GM18520 (cell line): ENCODE results near the gene GPT2.
A peak's percentile ranks its signal among the peaks of the same experiment; 100 is the strongest.

ENCODE experiments used
- ATAC-seq: cut with Tn5 transposase; IDR thresholded peaks from one replicate; pipeline ENCODE4 v1.9.1; 2021; ENCODE audit not compliant: unreplicated experiment

GPT2 gene

GRCh38 chr16:46961373-46962353 lies 77.5 kb downstream of the GPT2 start:
- no peak for ATAC-seq

- no peak for ATAC-seq
These were observed 78.5 kb downstream of the GPT2 start for GRCh38 chr16:46962629-46963028.

GRCh38 chr16:46968063-46968435 lies 83.9 kb downstream of the GPT2 start:
- no peak for ATAC-seq

GRCh38 chr16:46970089-46970488 lies 85.9 kb downstream of the GPT2 start:
- ATAC-seq = no peak

- ATAC-seq = no peak
These were observed 87.1 kb downstream of the GPT2 start for GRCh38 chr16:46971271-46971670.

- ATAC-seq = peak; percentile 21
These were observed 88.5 kb downstream of the GPT2 start for GRCh38 chr16:46972429-46973206.

GRCh38 chr16:46973207-46973995 lies 89.2 kb downstream of the GPT2 start, which contains the start of gene DNAJA2:
TSS of gene DNAJA2 (minus strand) at chr16:46973674. CDS start at chr16:46973572, 102 bp downstream.
- ATAC-seq = peak; percentile 62

GRCh38 chr16:46973996-46974324 lies 89.8 kb downstream of the GPT2 start:
- ATAC-seq = no peak

GRCh38 chr16:46974352-46974751 lies 90.2 kb downstream of the GPT2 start:
- ATAC-seq = no peak

- ATAC-seq = no peak
These were observed 91.0 kb downstream of the GPT2 start for GRCh38 chr16:46975165-46975564.

GRCh38 chr16:46975908-46976470 lies 91.8 kb downstream of the GPT2 start:
- no peak for ATAC-seq

- no peak for ATAC-seq
These were observed 92.4 kb downstream of the GPT2 start for GRCh38 chr16:46976550-46976949.
